GM12801 (cell line): ENCODE results near the gene COX17.

Source experiments
- CTCF ChIP-seq: IDR thresholded peaks from one replicate; pipeline ENCODE4 v1.5.1; 2011; ENCODE audit warnings: control low read depth; ENCODE audit not compliant: insufficient read length; ENCODE audit errors: extremely low read depth

COX17 gene

GRCh38 chr3:119641416-119641815, 35.8 kb downstream of the COX17 start:
- no peak for TF ChIP-seq CTCF

- no peak for TF ChIP-seq CTCF
These were observed 37.5 kb downstream of the COX17 start for GRCh38 chr3:119639494-119640350.

GRCh38 chr3:119637679-119638477, 39.3 kb downstream of the COX17 start:
- TF ChIP-seq CTCF, result no peak

- no peak for TF ChIP-seq CTCF
These were observed 40.2 kb downstream of the COX17 start for GRCh38 chr3:119636891-119637611.

- no peak for TF ChIP-seq CTCF
These were observed 41.0 kb downstream of the COX17 start for GRCh38 chr3:119636249-119636648.

GRCh38 chr3:119635719-119636118, 41.5 kb downstream of the COX17 start:
- no peak for TF ChIP-seq CTCF

GRCh38 chr3:119632829-119633228, 44.4 kb downstream of the COX17 start:
- no peak for TF ChIP-seq CTCF
